ENCODE data around the gene TNFRSF25.
A peak's percentile ranks its signal among the peaks of the same experiment; 100 is the strongest.

DNA sequence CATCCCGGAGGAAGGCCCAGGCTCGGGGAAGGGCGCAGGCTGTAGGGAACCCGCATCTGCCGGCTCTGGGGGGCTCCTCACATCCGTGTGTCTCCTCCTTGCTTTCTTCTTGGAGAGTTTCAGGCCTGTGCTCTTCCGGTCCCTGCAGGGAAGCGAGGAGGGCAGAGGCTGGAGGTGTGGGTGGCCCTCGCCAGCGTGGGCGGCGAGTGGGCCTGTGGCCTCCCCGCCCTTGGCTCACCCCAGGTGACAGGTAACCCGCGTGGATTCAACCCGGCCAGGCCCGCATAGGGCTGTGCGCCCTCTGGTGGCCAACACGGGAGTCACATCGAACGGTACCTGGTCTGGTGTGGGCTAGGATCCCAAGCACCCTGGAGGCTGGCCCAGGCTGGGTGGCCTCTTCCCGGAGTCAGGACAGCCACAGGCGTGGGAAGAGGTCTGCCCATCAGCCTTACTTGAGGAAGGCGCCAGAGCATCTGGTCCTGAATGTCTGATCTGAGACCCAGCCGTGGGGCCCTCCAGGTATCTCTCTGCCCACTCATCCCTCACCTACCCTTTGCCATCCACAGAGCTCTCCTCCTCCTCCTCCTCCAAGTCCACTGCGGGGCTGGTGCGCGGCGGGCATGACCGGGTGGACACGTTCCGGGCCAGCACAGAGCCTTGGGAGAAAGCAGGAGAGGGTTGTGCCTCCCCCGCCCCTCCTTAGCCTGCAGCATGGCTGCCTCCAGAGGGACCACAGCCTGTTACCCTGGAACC is 9.6 kb upstream of the TNFRSF25 start:
- TF ChIP-seq, protein P1, sequence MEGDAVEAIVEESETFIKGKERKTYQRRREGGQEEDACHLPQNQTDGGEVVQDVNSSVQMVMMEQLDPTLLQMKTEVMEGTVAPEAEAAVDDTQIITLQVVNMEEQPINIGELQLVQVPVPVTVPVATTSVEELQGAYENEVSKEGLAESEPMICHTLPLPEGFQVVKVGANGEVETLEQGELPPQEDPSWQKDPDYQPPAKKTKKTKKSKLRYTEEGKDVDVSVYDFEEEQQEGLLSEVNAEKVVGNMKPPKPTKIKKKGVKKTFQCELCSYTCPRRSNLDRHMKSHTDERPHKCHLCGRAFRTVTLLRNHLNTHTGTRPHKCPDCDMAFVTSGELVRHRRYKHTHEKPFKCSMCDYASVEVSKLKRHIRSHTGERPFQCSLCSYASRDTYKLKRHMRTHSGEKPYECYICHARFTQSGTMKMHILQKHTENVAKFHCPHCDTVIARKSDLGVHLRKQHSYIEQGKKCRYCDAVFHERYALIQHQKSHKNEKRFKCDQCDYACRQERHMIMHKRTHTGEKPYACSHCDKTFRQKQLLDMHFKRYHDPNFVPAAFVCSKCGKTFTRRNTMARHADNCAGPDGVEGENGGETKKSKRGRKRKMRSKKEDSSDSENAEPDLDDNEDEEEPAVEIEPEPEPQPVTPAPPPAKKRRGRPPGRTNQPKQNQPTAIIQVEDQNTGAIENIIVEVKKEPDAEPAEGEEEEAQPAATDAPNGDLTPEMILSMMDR (IDR thresholded peaks at IDR 0.05), result peak; percentile 83
- TF ChIP-seq SIN3A (IDR thresholded peaks at IDR 0.05; ENCODE audit: borderline replicate concordance, low read depth, low read length) (no peak), NRF1 (IDR thresholded peaks at IDR 0.05; ENCODE audit: low read depth, low read length) (no peak), RXRA (IDR thresholded peaks at IDR 0.05; ENCODE audit: borderline replicate concordance, low read depth) (no peak), TEAD4 (IDR thresholded peaks at IDR 0.05; ENCODE audit: borderline replicate concordance, insufficient read depth) (no peak), MEF2A (IDR thresholded peaks at IDR 0.05; ENCODE audit: borderline replicate concordance, low read depth) (no peak), POLR2AphosphoS5 (IDR thresholded peaks at IDR 0.05; ENCODE audit: low read depth, low read length) (no peak), RAD21 (IDR thresholded peaks at IDR 0.05; ENCODE audit: low read length) (peak; percentile 31; the same call in 1 of the 2 replicates), SMC3 (IDR thresholded peaks at IDR 0.05; ENCODE audit: low read depth, low read length) (peak; percentile 38; the same call in 1 of the 2 replicates), MAX (IDR thresholded peaks at IDR 0.05; ENCODE audit: low read depth) (no peak), MXI1 (IDR thresholded peaks at IDR 0.05; ENCODE audit: low read depth, low read length) (no peak)
- TF ChIP-seq, protein P2, sequence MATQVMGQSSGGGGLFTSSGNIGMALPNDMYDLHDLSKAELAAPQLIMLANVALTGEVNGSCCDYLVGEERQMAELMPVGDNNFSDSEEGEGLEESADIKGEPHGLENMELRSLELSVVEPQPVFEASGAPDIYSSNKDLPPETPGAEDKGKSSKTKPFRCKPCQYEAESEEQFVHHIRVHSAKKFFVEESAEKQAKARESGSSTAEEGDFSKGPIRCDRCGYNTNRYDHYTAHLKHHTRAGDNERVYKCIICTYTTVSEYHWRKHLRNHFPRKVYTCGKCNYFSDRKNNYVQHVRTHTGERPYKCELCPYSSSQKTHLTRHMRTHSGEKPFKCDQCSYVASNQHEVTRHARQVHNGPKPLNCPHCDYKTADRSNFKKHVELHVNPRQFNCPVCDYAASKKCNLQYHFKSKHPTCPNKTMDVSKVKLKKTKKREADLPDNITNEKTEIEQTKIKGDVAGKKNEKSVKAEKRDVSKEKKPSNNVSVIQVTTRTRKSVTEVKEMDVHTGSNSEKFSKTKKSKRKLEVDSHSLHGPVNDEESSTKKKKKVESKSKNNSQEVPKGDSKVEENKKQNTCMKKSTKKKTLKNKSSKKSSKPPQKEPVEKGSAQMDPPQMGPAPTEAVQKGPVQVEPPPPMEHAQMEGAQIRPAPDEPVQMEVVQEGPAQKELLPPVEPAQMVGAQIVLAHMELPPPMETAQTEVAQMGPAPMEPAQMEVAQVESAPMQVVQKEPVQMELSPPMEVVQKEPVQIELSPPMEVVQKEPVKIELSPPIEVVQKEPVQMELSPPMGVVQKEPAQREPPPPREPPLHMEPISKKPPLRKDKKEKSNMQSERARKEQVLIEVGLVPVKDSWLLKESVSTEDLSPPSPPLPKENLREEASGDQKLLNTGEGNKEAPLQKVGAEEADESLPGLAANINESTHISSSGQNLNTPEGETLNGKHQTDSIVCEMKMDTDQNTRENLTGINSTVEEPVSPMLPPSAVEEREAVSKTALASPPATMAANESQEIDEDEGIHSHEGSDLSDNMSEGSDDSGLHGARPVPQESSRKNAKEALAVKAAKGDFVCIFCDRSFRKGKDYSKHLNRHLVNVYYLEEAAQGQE (IDR thresholded peaks at IDR 0.05; ENCODE audit: low read depth, low read length), result no peak
